ENCODE data around the gene KRAS.

The KRAS gene

DNA sequence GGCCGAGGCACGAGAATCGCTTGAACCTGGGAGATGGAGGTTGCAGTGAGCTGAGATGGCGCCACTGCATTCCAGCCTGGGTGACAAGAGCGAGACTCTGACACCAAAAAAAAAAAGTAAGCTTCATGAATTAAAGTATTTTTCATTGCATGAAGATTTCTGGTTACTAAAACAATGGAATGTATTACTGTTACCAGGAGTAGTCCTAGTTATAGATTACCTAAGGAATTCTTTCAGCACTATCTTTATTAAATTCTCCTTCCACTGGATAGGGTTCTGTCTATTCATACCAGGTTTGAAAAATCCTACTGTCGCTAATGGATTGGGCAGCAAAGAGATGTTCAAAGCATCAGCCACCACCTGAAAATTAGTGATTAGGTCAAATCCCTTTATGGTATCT lies 43.3 kb downstream of the KRAS start:
- no peak overlapping the region for H3K4me3 ChIP-seq (IDR thresholded peaks at IDR 0.05; ENCODE audit: insufficient read depth, low read depth, low read length)
- peaks cover 13% of the 10 kb centered on the region for H3K4me1 ChIP-seq (ENCODE audit: low read depth, poor library complexity, severe bottlenecking)
- no peaks in the 10 kb centered on the region for H3K27me3 ChIP-seq (ENCODE audit: insufficient read depth, low read depth)
- no peaks in the 10 kb centered on the region for H3K79me2 ChIP-seq (ENCODE audit: insufficient read depth, low read depth)
- H3K36me3 ChIP-seq (ENCODE audit: insufficient read depth), result no peaks in the 10 kb centered on the region
- no peak overlapping the region for H3K9ac ChIP-seq
- TF ChIP-seq, protein P1, sequence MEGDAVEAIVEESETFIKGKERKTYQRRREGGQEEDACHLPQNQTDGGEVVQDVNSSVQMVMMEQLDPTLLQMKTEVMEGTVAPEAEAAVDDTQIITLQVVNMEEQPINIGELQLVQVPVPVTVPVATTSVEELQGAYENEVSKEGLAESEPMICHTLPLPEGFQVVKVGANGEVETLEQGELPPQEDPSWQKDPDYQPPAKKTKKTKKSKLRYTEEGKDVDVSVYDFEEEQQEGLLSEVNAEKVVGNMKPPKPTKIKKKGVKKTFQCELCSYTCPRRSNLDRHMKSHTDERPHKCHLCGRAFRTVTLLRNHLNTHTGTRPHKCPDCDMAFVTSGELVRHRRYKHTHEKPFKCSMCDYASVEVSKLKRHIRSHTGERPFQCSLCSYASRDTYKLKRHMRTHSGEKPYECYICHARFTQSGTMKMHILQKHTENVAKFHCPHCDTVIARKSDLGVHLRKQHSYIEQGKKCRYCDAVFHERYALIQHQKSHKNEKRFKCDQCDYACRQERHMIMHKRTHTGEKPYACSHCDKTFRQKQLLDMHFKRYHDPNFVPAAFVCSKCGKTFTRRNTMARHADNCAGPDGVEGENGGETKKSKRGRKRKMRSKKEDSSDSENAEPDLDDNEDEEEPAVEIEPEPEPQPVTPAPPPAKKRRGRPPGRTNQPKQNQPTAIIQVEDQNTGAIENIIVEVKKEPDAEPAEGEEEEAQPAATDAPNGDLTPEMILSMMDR (conservative IDR thresholded peaks at IDR 0.05; ENCODE audit: low read depth, low read length), result no peak
- no peaks in the 10 kb centered on the region for H4K20me1 ChIP-seq (ENCODE audit: insufficient read depth)
- no peak overlapping the region for H2AFZ ChIP-seq (ENCODE audit: low read depth)
- H3K27ac ChIP-seq, result no peak overlapping the region
- H3K4me2 ChIP-seq, result no peak overlapping the region

DNA sequence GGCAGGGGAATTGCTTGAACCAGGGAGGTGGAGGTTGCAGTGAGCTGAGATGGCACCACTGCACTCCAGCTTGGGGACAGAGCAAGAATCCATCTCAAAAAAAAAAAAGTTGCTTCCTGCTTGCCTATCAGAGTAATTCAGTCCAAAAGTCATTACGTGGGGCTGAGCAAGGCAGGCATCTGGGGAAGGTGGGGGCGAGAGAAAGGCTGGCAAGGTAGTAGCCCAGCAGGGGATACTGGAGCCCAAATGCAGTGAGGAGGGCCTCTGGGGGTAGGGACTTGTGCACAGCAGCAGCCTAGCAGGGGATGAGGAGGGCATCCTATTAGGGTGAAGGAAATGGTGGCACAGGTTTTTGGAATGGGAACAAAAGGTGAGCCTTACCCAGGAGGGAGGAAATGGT lies 48.6 kb downstream of the KRAS start:
- H4K20me1 ChIP-seq (ENCODE audit: insufficient read depth), result no peaks in the 10 kb centered on the region
- no peak overlapping the region for H3K27ac ChIP-seq
- TF ChIP-seq, protein P1 (conservative IDR thresholded peaks at IDR 0.05; ENCODE audit: low read depth, low read length), result no peak
- H3K4me3 ChIP-seq (IDR thresholded peaks at IDR 0.05; ENCODE audit: insufficient read depth, low read depth, low read length), result no peak overlapping the region
- no peak overlapping the region for H2AFZ ChIP-seq (ENCODE audit: low read depth)
- H3K27me3 ChIP-seq (ENCODE audit: insufficient read depth, low read depth), result no peaks in the 10 kb centered on the region
- H3K9ac ChIP-seq, result no peak overlapping the region
- no peak overlapping the region for H3K4me2 ChIP-seq
- no peaks in the 10 kb centered on the region for H3K36me3 ChIP-seq (ENCODE audit: insufficient read depth)
- no peaks in the 10 kb centered on the region for H3K4me1 ChIP-seq (ENCODE audit: low read depth, poor library complexity, severe bottlenecking)
- no peaks in the 10 kb centered on the region for H3K79me2 ChIP-seq (ENCODE audit: insufficient read depth, low read depth)

DNA sequence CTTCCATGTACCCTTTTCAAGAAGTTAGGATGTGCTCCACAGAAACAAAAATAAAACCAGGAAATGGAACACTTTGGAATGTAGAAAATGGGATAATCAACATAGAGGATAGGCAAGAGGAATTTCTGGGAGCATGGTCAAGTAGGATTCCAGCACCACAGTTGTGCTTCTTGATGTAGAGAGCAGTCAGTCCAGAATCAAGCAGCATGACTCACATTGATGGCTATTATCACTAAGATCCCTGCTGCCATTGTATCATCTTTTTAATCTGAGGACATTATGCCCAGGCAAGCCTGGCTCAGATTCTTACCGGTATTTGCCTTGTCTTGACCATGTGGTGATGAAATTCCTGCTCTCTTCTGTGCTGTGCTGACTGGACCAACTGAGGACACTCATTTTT lies 50.0 kb downstream of the KRAS start:
- TF ChIP-seq, protein P1 (conservative IDR thresholded peaks at IDR 0.05; ENCODE audit: low read depth, low read length), result no peak
- no peak overlapping the region for H3K9ac ChIP-seq
- no peaks in the 10 kb centered on the region for H4K20me1 ChIP-seq (ENCODE audit: insufficient read depth)
- H3K4me2 ChIP-seq, result no peak overlapping the region
- no peaks in the 10 kb centered on the region for H3K27me3 ChIP-seq (ENCODE audit: insufficient read depth, low read depth)
- H3K79me2 ChIP-seq (ENCODE audit: insufficient read depth, low read depth), result no peaks in the 10 kb centered on the region; the same call in 1 of the 2 replicates
- H2AFZ ChIP-seq (ENCODE audit: low read depth), result no peak overlapping the region
- H3K36me3 ChIP-seq (ENCODE audit: insufficient read depth), result no peaks in the 10 kb centered on the region
- no peak overlapping the region for H3K27ac ChIP-seq
- peaks cover 12% of the 10 kb centered on the region for H3K4me1 ChIP-seq (ENCODE audit: low read depth, poor library complexity, severe bottlenecking)
- H3K4me3 ChIP-seq (IDR thresholded peaks at IDR 0.05; ENCODE audit: insufficient read depth, low read depth, low read length), result no peak overlapping the region

DNA sequence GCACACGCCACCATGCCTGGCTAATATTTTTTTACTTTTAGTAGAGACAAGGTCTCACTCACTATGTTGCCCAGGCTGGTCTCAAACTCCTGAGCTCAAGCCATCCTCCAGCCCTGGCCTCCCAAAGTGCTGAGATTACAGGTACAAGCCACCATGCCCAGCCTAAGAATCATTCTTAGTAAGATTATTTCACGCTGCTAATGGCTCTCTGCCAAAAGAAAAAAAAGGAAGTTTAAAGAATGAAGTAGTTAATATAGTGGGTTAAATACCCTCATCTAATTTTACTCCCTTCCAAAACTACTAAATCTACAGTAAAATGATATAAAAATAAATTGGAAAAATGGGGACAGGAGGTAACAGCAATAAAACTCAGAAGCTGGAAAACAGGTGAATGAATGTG lies 53.1 kb downstream of the KRAS start:
- TF ChIP-seq, protein P1 (conservative IDR thresholded peaks at IDR 0.05; ENCODE audit: low read depth, low read length), result no peak
- Histone ChIP-seq H3K4me1 (ENCODE audit: low read depth, poor library complexity, severe bottlenecking) (peaks cover 17% of the 10 kb centered on the region), H3K4me3 (IDR thresholded peaks at IDR 0.05; ENCODE audit: insufficient read depth, low read depth, low read length) (no peak overlapping the region), H3K79me2 (ENCODE audit: insufficient read depth, low read depth) (no peaks in the 10 kb centered on the region; the same call in 1 of the 2 replicates), H4K20me1 (ENCODE audit: insufficient read depth) (no peaks in the 10 kb centered on the region), H3K9ac (no peak overlapping the region), H2AFZ (ENCODE audit: low read depth) (no peak overlapping the region), H3K27ac (no peak overlapping the region), H3K36me3 (ENCODE audit: insufficient read depth) (no peaks in the 10 kb centered on the region), H3K27me3 (ENCODE audit: insufficient read depth, low read depth) (no peaks in the 10 kb centered on the region), H3K4me2 (no peak overlapping the region)

Measured in KMS-11 (cell line).